IMR-90 (cell line): Measurements from ENCODE around the gene MAP2. TPM values are rescaled to one million over a fixed set of nuclear protein-coding genes. Genes with fewer than 3 reads are reported as not detected.

ENCODE experiments used
- ATAC-seq: fragments of 200-7000 bp; cut with Tn5 transposase; 2 replicates; pipeline ENCODE4 v1.9.1; 2020; ENCODE audit warnings: low read depth, mild to moderate bottlenecking, moderate library complexity
- BruUV-seq: library from RNA; stranded (reverse); fragments of 400-500 nt; replicated peaks from 2 replicates; lab custom pipeline; 2021; lab: Mats Ljungman, UMichigan
- CTCF ChIA-PET: fragments of 300-600 bp; formaldehyde crosslinking; extraction: SDS; loops from one replicate; lab custom pipeline; 2021; ENCODE audit warnings: antibody characterized with exemption; lab: Yijun Ruan, JAX
- POLR2A ChIA-PET: fragments of 300-600 bp; sonication (Branson Sonifier 250); formaldehyde crosslinking; loops from one replicate; lab custom pipeline; 2022; ENCODE audit warnings: antibody characterized with exemption; ENCODE audit not compliant: unreplicated experiment; lab: Charles Lee
- DNase-seq: peaks from one replicate; pipeline ENCODE4 v3.0.0; 2013
- H2AFZ ChIP-seq: replicated peaks from 2 replicates; pipeline ENCODE3; 2013; ENCODE audit warnings: low read length, mild to moderate bottlenecking; ENCODE audit not compliant: poor library complexity
- H2AK5ac ChIP-seq: 2 replicates; pipeline ENCODE4 v1.6.1; 2013; ENCODE audit warnings: low read depth, low read length, inconsistent platforms
- H2AK9ac ChIP-seq: replicated peaks from 2 replicates; pipeline ENCODE3; 2013; ENCODE audit warnings: mild to moderate bottlenecking, low read depth, low read length, moderate library complexity; ENCODE audit not compliant: poor library complexity
- H2BK120ac ChIP-seq: 2 replicates; pipeline ENCODE4 v1.6.1; 2013; ENCODE audit warnings: low read depth, low read length, inconsistent platforms
- H2BK15ac ChIP-seq: 3 replicates; pipeline ENCODE4 v1.6.1; 2013; ENCODE audit warnings: low read depth, low read length, inconsistent platforms
- H2BK20ac ChIP-seq: 2 replicates; pipeline ENCODE4 v1.6.1; 2013; ENCODE audit warnings: low read depth, mild to moderate bottlenecking, inconsistent platforms, low read length, moderate library complexity
- H2BK5ac ChIP-seq: 2 replicates; pipeline ENCODE4 v1.6.1; 2013; ENCODE audit warnings: mild to moderate bottlenecking, low read depth, low read length, inconsistent platforms; ENCODE audit not compliant: poor library complexity, severe bottlenecking
- H3K14ac ChIP-seq: replicated peaks from 2 replicates; pipeline ENCODE4 v1.6.1; 2013; ENCODE audit warnings: low read depth, low read length, inconsistent platforms
- H3K18ac ChIP-seq: 2 replicates; pipeline ENCODE4 v1.6.1; 2013; ENCODE audit warnings: low read depth, low read length, control low read depth
- H3K23ac ChIP-seq: 2 replicates; pipeline ENCODE4 v1.6.1; 2013; ENCODE audit warnings: low read depth, low read length, inconsistent platforms
- H3K27ac ChIP-seq: 2 replicates; pipeline ENCODE4 v1.5.1; 2013; ENCODE audit warnings: mild to moderate bottlenecking, control low read depth, low read length; ENCODE audit not compliant: insufficient read depth
- H3K27me3 ChIP-seq: 2 replicates; pipeline ENCODE4 v1.6.1; 2013; ENCODE audit warnings: low read length; ENCODE audit not compliant: control insufficient read depth, insufficient read depth
- H3K36me3 ChIP-seq: 2 replicates; pipeline ENCODE4 v1.6.1; 2013; ENCODE audit warnings: low read length, mixed read lengths; ENCODE audit not compliant: control insufficient read depth, insufficient read depth
- H3K4ac ChIP-seq: 2 replicates; pipeline ENCODE4 v1.6.1; 2013; ENCODE audit warnings: low read depth, low read length, inconsistent platforms
- H3K4me1 ChIP-seq: 2 replicates; pipeline ENCODE4 v1.6.1; 2013; ENCODE audit warnings: low read length, mixed read lengths; ENCODE audit not compliant: control insufficient read depth, insufficient read depth
- H3K4me2 ChIP-seq: 2 replicates; pipeline ENCODE4 v1.6.1; 2013; ENCODE audit warnings: low read depth, mild to moderate bottlenecking, control low read depth, low read length, moderate library complexity
- H3K4me3 ChIP-seq: 2 replicates; pipeline ENCODE4 v1.5.1; 2013; ENCODE audit warnings: low read depth, mild to moderate bottlenecking, control low read depth, low read length, moderate library complexity; ENCODE audit not compliant: insufficient read depth
- H3K56ac ChIP-seq: 2 replicates; pipeline ENCODE4 v1.6.1; 2013; ENCODE audit warnings: low read length, inconsistent platforms; ENCODE audit not compliant: insufficient read depth; ENCODE audit errors: extremely low read depth
- H3K79me1 ChIP-seq, 2 experiments: 2 replicates each; pipeline ENCODE4 v1.6.1; 2013; ENCODE audit warnings: low read length in 2 of 2, inconsistent platforms in 1 of 2, low read depth in 1 of 2
- H3K9ac ChIP-seq: 2 replicates; pipeline ENCODE4 v1.6.1; 2013; ENCODE audit warnings: low read depth, low read length, control low read depth
- H3K9me1 ChIP-seq: 2 replicates; pipeline ENCODE4 v1.6.1; 2013; ENCODE audit warnings: low read length, inconsistent platforms; ENCODE audit not compliant: insufficient read depth
- H3K9me3 ChIP-seq: 2 replicates; pipeline ENCODE4 v1.6.1; 2013; ENCODE audit warnings: low read length; ENCODE audit not compliant: control insufficient read depth, insufficient read depth
- H4K20me1 ChIP-seq: 2 replicates; pipeline ENCODE4 v1.6.1; 2013; ENCODE audit warnings: low read length, inconsistent platforms; ENCODE audit not compliant: insufficient read depth
- H4K5ac ChIP-seq: 2 replicates; pipeline ENCODE4 v1.6.1; 2013; ENCODE audit warnings: mild to moderate bottlenecking, low read depth, low read length, control low read depth
- H4K8ac ChIP-seq, 2 experiments: 2 replicates each; pipeline ENCODE4 v1.6.1; 2013; ENCODE audit warnings: low read depth in 2 of 2, low read length in 2 of 2, control low read depth in 1 of 2, inconsistent platforms in 1 of 2
- H4K91ac ChIP-seq: 2 replicates; pipeline ENCODE4 v1.6.1; 2013; ENCODE audit warnings: low read depth, low read length, inconsistent platforms; ENCODE audit not compliant: insufficient read depth
- BHLHE40 ChIP-seq: fragments of 150-350 bp; IDR thresholded peaks from 2 replicates; pipeline ENCODE4 v1.6.1; 2016; ENCODE audit warnings: mild to moderate bottlenecking, low read depth, low read length
- CEBPB ChIP-seq: IDR thresholded peaks from 2 replicates; pipeline ENCODE4 v1.6.1; 2012; ENCODE audit warnings: low read depth, low read length, improper control_type of control experiment
- CHD1 ChIP-seq: IDR thresholded peaks from 2 replicates; pipeline ENCODE4 v1.6.1; 2012; ENCODE audit warnings: low read depth, low read length, improper control_type of control experiment
- FOS ChIP-seq: fragments of 150-350 bp; IDR thresholded peaks from 2 replicates; pipeline ENCODE4 v1.6.1; 2016; ENCODE audit warnings: low read depth, low read length
- MAFK ChIP-seq: IDR thresholded peaks from 2 replicates; pipeline ENCODE4 v1.6.1; 2012; ENCODE audit warnings: low read depth, low read length, improper control_type of control experiment
- MAZ ChIP-seq: IDR thresholded peaks from 2 replicates; pipeline ENCODE4 v1.6.1; 2012; ENCODE audit warnings: low read depth, mild to moderate bottlenecking, low read length, improper control_type of control experiment, moderate library complexity, borderline replicate concordance
- MXI1 ChIP-seq: IDR thresholded peaks from 2 replicates; pipeline ENCODE4 v1.6.1; 2012; ENCODE audit warnings: low read depth, mild to moderate bottlenecking, low read length, moderate library complexity, borderline replicate concordance
- NFE2L2 ChIP-seq: fragments of 150-350 bp; IDR thresholded peaks from 2 replicates; pipeline ENCODE4 v1.6.1; 2016; ENCODE audit warnings: low read depth, mild to moderate bottlenecking, low read length
- POLR2A ChIP-seq: IDR thresholded peaks from 2 replicates; pipeline ENCODE4 v1.6.1; 2012; ENCODE audit warnings: mild to moderate bottlenecking, low read depth, low read length
- RAD21 ChIP-seq: IDR thresholded peaks from 2 replicates; pipeline ENCODE4 v1.6.1; 2012; ENCODE audit warnings: low read length, improper control_type of control experiment
- RCOR1 ChIP-seq: IDR thresholded peaks from 2 replicates; pipeline ENCODE4 v1.6.1; 2012; ENCODE audit warnings: mild to moderate bottlenecking, low read length, improper control_type of control experiment; ENCODE audit not compliant: insufficient replicate concordance
- RFX5 ChIP-seq: IDR thresholded peaks from 2 replicates; pipeline ENCODE4 v1.8.0; 2012; ENCODE audit warnings: low read depth, mild to moderate bottlenecking, low read length, moderate library complexity
- SMC3 ChIP-seq: fragments of 150-350 bp; IDR thresholded peaks from 2 replicates; pipeline ENCODE4 v1.6.1; 2016; ENCODE audit warnings: low read depth, mild to moderate bottlenecking, antibody characterized with exemption, low read length, moderate library complexity
- WGBS, 2 experiments: methylation state at CpG; one replicate each; pipeline versions ENCODE4 v1.1.5 to v1.1.7; 2013; ENCODE audit warnings: missing lambda C conversion rate in 2 of 2; ENCODE audit not compliant: insufficient read length in 1 of 2; ENCODE audit errors: extremely low coverage in 2 of 2; 5-methylcytosine and 5-hydroxymethylcytosine counted together
- dilution Hi-C: fragments of 300-500 bp; cut with HindIII; formaldehyde crosslinking; loops from one replicate; pipeline ENCODE4 v1.14.3; 2018; ENCODE audit warnings: low sequenced_read_pairs; ENCODE audit not compliant: unreplicated experiment
- in situ Hi-C: fragments of 300-500 bp; cut with MboI; formaldehyde crosslinking; loops from 3 replicates; pipeline ENCODE4 v1.14.3; 2019; ENCODE audit warnings: low sequenced_read_pairs, inconsistent platforms, mixed read lengths
- intact Hi-C: fragments of 100-400 bp; cut with micrococcal nuclease; formaldehyde crosslinking; loops from 2 replicates; pipeline ENCODE4 v1.10.0; 2022
- polyA plus RNA-seq, 3 experiments: library from polyadenylated mRNA; depleted of rRNA; stranded (reverse); fragments of >200 nt; gene quantifications; 2 replicates each; pipeline ENCODE4 v1.2.3, GENCODE V29; 2012; ENCODE audit warnings: low replicate concordance in 1 of 3
- total RNA-seq: library from RNA; depleted of rRNA; stranded (reverse); fragments of >200 nt; gene quantifications from 2 replicates; pipeline ENCODE4 v1.2.3, GENCODE V29; 2012
- TF ChIP-seq, protein P1 (sequence below): fragments of 150-350 bp; IDR thresholded peaks from 2 replicates; pipeline ENCODE4 v1.6.1; 2017; ENCODE audit warnings: mild to moderate bottlenecking, antibody characterized with exemption, low read length, low read depth
- TF ChIP-seq, protein P2 (sequence below): conservative IDR thresholded peaks from 2 replicates; pipeline ENCODE4 v1.5.1; 2012; ENCODE audit warnings: mild to moderate bottlenecking, low read depth, low read length, improper control_type of control experiment
- TF ChIP-seq, protein P3 (sequence below): fragments of 150-350 bp; IDR thresholded peaks from 2 replicates; pipeline ENCODE4 v1.6.1; 2016; ENCODE audit warnings: low read depth, mild to moderate bottlenecking, low read length, moderate library complexity, borderline replicate concordance

Gene MAP2
- total and polyA plus RNA-seq, 2 of the 4 experiments (the other 2 are of a cell fraction), result 0.29 to 0.36 TPM

- Histone ChIP-seq H3K4ac (no peak overlapping the region), H2AK5ac (no peak overlapping the region), H3K79me1 (no peaks in the 10 kb centered on the region), H3K4me2 (no peak overlapping the region), H2AK9ac (no peak overlapping the region), H3K27ac (no peak overlapping the region), H3K9me1 (no peaks in the 10 kb centered on the region), H3K4me3 (no peak overlapping the region), H3K4me1 (no peaks in the 10 kb centered on the region), H4K5ac (no peak overlapping the region), H3K14ac (no peak overlapping the region), H3K56ac (no peak overlapping the region), H3K23ac (no peak overlapping the region), H3K18ac (no peak overlapping the region), H3K9ac (no peak overlapping the region), H4K20me1 (no peaks in the 10 kb centered on the region), H2AFZ (no peak overlapping the region), H4K8ac (no peak overlapping the region), H2BK20ac (no peak overlapping the region), H4K91ac (no peak overlapping the region), H2BK5ac (no peak overlapping the region), H3K9me3 (no peaks in the 10 kb centered on the region), H3K36me3 (no peaks in the 10 kb centered on the region), H2BK15ac (no peak overlapping the region), H3K27me3 (no peaks in the 10 kb centered on the region), H2BK120ac (no peak overlapping the region)
- CTCF ChIA-PET, result no interaction called here
- DNase-seq (no peak), ATAC-seq (no peak)
- POLR2A ChIA-PET, result no interaction called here
- dilution Hi-C loops, result no loop called here
- WGBS, 2 experiments, result 48% methylated on average over 2 of the region's 10 CpGs; no CpG with 5 or more reads in 1 of the 2 experiments
- in situ Hi-C loops, result no loop called here
- no TSS peak for BruUV-seq
- TF ChIP-seq RAD21 (no peak), FOS (no peak), CEBPB (no peak), POLR2A (no peak), CHD1 (no peak), NFE2L2 (no peak), BHLHE40 (no peak), MXI1 (no peak), RFX5 (no peak), MAFK (no peak), MAZ (no peak), RCOR1 (no peak), SMC3 (no peak)
- TF ChIP-seq, protein P1, sequence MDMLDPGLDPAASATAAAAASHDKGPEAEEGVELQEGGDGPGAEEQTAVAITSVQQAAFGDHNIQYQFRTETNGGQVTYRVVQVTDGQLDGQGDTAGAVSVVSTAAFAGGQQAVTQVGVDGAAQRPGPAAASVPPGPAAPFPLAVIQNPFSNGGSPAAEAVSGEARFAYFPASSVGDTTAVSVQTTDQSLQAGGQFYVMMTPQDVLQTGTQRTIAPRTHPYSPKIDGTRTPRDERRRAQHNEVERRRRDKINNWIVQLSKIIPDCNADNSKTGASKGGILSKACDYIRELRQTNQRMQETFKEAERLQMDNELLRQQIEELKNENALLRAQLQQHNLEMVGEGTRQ, result no peak
- TF ChIP-seq, protein P2, sequence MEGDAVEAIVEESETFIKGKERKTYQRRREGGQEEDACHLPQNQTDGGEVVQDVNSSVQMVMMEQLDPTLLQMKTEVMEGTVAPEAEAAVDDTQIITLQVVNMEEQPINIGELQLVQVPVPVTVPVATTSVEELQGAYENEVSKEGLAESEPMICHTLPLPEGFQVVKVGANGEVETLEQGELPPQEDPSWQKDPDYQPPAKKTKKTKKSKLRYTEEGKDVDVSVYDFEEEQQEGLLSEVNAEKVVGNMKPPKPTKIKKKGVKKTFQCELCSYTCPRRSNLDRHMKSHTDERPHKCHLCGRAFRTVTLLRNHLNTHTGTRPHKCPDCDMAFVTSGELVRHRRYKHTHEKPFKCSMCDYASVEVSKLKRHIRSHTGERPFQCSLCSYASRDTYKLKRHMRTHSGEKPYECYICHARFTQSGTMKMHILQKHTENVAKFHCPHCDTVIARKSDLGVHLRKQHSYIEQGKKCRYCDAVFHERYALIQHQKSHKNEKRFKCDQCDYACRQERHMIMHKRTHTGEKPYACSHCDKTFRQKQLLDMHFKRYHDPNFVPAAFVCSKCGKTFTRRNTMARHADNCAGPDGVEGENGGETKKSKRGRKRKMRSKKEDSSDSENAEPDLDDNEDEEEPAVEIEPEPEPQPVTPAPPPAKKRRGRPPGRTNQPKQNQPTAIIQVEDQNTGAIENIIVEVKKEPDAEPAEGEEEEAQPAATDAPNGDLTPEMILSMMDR, result no peak
- TF ChIP-seq, protein P3, sequence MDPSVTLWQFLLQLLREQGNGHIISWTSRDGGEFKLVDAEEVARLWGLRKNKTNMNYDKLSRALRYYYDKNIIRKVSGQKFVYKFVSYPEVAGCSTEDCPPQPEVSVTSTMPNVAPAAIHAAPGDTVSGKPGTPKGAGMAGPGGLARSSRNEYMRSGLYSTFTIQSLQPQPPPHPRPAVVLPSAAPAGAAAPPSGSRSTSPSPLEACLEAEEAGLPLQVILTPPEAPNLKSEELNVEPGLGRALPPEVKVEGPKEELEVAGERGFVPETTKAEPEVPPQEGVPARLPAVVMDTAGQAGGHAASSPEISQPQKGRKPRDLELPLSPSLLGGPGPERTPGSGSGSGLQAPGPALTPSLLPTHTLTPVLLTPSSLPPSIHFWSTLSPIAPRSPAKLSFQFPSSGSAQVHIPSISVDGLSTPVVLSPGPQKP, result no peak
- intact Hi-C loops, result no loop called here
Measured at GRCh38 chr2:209690029-209690754, 266.3 kb downstream of the MAP2 start.
